Measurements from ENCODE around the gene RNASEH2A.

GRCh38 chr19:12815088-12815487 lies 8.7 kb downstream of the RNASEH2A start:
- TF ChIP-seq CTCF (IDR thresholded peaks at IDR 0.05) (no peak), POLR2AphosphoS5 (IDR thresholded peaks at IDR 0.05) (no peak)

Data from upper lobe of left lung (tissue), 4 donors.